IPS DF 19.7 (cell line): ENCODE data around the gene CD37.
"Not testable (repeated sequence)": the region's sequence is repeated elsewhere in the genome, so short reads cannot be mapped to it uniquely, and the experiment has no call there.

Source experiments
- DNase-seq: peaks from one replicate; pipeline ENCODE4 v3.0.0-alpha.2; 2013; ENCODE audit warnings: low read depth, low spot score

CD37 gene

DNA sequence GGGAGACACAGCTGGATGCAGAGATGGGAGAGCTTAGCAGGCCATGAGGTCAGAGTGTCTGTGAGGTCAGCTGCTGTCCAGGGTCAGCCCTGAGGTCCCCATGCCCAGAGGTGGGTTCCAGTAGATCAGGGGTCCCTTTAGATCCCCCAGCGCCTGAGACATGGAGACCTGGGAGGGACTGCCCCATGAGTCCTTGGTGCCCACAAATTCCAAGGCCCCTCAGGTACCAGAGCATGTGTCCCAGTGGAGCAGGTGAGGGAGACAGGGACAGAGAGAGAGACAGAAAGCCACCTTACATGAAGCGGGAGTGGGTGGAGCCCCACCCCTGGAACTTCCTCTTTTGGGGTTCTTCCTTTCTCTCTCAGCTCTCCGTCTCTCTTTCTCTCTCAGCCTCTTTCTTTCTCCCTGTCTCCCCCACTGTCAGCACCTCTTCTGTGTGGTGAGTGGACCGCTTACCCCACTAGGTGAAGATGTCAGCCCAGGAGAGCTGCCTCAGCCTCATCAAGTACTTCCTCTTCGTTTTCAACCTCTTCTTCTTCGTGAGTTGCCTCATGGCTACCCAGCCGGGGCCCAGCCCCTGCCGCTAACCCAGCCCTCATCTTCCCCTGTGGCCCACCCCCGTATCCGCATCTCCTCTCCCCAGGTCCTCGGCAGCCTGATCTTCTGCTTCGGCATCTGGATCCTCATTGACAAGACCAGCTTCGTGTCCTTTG lies at the start of gene CD37:
Gene CD37, plus strand, starts transcription at position 336 of the 713 bp plus-strand sequence. Its CDS starts 135 bp downstream, at position 471.
- DNase-seq = no peak

DNA sequence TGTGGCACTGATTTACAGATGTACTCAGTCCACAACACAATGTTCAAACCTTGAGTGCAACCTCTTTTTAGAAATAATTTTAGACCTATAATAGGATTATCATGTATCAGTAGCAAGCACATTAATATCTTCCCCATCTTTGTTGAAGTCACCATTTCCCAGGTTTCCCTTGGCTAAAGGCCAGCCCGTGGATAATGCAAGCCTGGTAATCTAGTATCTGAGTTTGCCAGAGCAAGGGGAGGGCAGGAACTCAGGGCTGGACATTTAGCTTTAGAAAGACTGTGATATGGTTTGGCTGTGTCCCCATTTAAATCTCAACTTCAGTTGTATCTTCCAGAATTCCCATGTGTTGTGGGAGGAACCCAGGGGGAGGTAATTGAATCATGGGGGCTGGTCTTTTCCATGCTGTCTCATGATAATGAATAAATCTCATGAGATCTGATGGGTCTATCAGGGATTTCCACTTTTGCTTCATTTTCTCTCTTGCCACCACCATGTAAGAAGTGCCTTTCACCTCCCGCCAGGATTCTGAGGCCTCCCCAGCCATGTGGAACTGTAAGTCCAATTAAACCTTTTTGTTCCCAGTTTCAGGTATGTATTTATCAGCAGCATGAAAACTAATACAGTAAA lies 48.0 kb upstream of the CD37 start:
- no peak for DNase-seq

GRCh38 chr19:49288205-49288604 lies 47.0 kb upstream of the CD37 start:
- DNase-seq = not testable (repeated sequence)

- DNase-seq = not testable (repeated sequence)
Observed at GRCh38 chr19:49289286-49289685, 45.9 kb upstream of the CD37 start.

DNA sequence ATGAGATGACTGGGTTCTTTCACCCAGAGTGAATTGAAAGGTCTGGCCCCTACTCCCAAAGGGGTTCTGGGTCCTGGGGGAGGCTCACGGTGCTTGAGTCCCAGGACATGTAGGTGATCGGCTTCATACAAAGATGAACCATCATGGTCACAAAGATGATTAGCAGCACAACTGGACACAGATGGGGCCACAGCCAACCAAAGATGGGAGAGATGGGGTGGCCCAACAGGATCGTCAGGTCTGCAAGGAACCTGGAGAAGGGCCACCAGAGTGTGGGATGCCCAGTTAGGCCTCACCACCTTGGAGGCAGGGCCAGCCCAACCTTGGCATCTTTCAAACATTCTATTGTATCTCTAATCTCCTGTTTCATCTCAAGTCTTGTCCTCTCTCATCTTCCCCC lies 44.7 kb upstream of the CD37 start:
- DNase-seq = no peak

DNA sequence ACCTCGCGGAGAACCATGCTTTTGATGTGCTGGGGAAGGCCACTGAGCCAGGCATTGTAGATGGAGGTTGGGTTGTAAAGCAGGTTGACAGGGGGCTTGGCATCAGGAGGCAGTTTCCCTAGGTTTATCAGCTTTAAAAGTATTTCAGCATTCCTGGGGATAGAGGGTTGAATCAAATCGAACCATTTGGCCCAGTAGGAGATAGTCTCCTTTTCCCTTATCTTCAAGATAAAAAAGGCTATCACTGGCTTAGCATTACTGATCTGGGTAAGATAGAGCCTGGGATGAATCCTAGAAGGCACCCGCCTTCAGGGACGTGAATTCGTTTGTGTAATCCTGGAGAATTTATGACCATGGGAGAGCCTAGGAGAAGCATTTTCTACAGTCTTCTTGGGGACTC lies 40.8 kb upstream of the CD37 start:
- DNase-seq = no peak

DNA sequence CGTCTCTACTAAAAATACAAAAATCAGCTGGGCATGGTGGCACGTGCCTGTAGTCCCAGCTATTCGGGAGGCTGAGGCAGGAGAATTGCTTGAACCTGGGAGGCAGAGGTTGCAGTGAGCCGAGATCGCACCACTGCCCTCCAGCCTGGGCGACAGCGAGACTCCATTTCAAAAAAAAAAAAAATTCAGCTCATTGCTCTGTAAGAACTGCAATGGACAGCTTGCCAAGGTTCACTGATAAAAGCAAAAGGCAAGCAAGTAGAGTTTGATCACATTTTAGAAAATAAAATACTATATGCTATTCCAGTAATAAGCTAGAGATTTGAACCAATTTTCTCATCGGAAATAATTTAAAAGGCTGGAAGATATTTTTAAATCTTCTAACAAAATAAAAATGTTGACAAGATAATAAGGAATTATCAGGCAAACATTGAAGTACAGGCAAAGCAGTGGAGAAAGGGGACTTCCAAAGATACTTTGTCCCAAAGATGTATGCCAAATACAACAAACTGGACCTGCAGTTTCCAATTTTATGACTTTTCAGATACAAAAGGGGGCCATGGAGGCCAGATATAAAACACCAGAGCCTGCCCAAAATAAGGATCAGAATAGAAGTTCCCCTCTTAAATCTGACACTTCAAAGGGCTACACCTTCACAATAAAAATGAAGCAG lies 39.9 kb upstream of the CD37 start:
- no peak for DNase-seq

DNA sequence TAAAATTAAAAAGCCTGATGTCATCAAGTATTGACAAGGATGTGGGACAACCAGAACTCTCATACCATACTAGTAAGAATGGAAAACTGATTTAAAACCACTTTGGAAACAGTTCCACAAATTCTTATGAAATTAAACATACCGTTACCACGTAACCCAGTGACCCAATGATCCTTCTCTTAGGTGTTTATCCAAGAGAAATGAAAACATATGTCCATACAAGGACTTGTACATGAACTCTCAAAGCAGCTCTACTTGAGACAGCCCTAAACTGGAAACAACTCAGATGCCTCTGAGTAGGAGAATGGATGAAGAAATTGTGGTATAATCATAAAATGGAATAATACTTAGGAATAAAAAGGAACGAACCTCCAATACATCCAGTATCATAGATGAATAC lies 37.8 kb upstream of the CD37 start:
- DNase-seq = no peak

DNA sequence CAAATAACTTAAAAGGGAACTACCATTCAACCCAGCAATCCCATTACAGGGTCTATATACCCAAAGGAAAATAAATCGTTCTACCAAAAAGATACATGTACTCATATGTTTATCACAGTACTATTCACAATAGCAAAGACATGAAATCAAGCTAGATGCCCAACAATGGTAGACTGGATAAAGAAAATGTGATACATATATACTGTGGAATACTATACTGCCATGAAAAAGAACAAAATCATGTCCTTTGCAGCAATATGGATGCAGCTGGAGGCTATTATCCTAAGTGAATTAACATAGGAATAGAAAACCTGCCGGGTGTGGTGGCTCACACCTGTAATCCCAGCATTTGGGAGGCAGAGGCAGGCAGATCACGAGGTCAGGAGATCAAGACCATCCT lies 36.6 kb upstream of the CD37 start:
- not testable (repeated sequence) for DNase-seq

DNA sequence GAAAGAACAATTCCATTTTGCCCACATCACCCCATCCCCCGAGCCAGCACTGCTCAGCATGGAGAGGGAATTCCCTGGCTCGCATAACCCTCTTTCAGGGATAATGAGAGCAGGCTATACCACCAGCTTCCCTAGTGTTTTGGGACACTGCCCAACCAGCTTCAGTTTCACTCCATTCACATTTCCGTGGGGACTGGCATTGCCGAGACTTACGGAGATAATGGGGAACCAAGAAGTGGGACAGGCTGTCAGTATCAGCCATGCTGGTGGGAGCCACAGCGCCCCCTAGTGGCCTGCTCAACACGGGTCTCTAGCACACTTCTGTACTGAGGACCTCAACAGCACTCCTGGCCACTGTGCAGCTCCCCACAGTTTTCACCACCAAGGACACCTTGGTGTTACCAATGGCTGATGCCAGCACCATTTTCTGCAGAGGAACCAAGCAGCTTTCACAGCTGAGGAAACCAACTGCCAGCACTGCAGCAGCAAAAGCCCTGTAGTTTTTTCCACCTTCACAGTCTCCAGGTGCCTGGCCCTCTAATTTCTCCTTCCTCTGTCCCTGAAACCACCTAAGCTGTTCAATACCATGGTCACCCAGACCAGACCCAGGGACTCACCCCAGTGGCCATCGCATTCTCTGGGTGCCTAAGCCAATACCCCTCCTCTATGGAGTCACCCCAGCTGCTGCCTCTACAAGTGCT lies 33.9 kb upstream of the CD37 start:
- DNase-seq = peak; percentile 30

DNA sequence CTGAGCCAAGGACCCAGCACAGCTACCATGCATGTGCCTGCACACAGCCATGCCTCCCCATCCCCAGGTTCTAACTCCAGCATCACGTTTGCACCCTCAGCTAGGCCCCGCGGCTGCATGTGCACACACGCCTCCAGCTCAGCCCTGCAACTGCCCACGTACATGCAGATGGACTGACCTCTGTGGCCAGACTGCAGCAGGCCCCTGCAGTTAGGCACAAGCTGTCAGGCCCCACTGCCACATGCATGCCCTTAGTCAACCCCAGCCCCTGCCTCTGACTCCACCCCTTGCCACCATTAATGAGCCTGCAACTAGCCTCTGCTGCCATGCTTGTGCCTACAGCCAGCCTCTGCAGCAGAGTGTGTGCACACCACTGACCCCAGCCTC lies 33.3 kb upstream of the CD37 start:
- no peak for DNase-seq

DNA sequence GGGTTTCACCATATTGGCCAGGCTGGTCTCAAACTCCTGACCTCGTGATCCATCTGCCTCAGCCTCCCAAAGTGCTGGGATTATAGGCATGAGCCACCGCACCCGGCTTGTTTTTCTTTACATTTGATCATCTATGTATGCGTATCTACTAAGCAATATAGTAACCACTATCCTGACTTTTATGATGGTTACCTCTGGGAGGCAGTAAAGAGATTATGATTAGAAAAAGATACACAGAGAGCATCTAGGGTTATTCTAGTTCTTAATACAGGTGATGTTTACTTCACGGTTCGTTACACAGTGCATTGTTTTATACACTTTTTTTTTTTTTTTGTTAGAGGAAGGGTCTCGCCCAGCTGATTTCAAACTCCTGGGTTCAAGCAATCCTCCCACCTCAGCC lies 28.5 kb upstream of the CD37 start:
- not testable (repeated sequence) for DNase-seq

- DNase-seq = no peak
Observed at GRCh38 chr19:49309087-49309486, 26.1 kb upstream of the CD37 start.

DNA sequence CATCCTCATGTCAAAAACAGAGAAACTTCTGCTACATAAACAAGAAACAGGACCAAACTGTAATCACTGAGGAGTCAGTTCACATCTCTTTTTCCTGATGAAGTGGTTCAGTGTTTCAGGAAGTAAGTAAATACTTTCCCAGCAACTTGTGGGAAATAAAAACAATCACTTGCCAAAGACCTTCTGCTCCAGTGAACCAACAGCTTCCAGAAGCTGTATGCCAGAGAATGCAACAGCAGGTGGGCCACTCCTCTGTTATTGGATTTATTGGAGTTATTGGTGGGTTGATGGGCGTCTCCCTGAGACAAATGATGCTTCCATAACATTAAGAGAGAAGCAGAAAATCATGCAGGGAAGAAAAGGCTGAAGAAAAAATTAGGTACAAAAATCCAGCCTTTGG lies 20.1 kb upstream of the CD37 start:
- DNase-seq = no peak

DNA sequence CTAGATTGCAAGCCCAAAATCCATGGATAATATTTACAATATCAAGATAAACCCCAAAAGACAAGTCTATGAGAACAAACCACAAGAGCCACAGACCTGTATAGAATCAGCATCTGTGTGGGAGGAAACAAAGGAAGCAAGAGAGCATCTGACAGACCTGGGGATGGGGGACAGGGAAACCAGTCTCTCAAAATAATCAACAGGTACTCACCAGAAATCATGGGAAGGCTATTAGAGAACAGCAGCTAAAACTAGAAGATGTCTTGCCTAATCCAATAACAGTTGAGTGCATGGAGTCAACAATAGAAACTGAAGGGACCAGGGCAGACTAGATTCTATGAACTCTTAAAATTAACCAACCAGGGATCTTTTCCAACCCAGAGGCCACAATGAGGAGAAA lies 18.9 kb upstream of the CD37 start:
- no peak for DNase-seq

GRCh38 chr19:49318296-49318695 lies 16.9 kb upstream of the CD37 start:
- no peak for DNase-seq

- no peak for DNase-seq
Observed at GRCh38 chr19:49324801-49325576, 10.2 kb upstream of the CD37 start, which contains the start of gene SLC6A16. TSS of gene SLC6A16 (minus strand) at chr19:49325191. CDS start at chr19:49311347, 13,844 bp downstream.

- not testable (repeated sequence) for DNase-seq
Observed at GRCh38 chr19:49325756-49326155, 9.4 kb upstream of the CD37 start.

GRCh38 chr19:49326165-49326704 lies 9.0 kb upstream of the CD37 start:
- DNase-seq = no peak

DNA sequence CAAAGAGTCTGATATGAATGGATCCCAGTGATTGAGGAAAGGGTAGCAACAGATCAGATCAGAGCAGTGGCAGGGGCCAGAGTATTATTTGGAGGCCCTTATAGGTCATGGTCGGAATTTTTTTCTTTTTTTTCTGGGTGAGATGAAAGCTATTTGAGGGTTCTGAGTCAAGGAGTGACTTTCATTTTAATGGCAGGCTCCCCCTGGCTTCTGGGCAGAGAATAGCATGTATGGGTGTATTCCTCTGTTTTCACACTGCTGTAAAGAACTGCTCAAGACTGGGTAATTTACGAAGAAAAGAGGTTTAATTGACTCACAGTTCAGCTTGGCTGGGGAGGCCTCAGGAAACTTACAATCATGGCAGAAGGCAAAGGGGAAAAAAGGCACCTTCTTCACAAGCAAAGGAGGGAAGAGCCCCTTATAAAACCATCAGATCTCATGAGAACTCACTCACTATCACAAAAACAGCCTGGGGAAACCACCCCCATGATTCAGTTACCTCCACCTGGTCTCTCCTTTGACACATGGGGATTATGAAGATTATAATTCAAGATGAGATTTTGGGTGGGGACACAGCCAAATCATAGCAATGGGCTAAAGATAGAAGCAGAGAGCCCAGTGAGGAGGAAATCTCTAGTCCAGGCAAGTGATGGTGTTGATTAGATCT lies 7.2 kb upstream of the CD37 start:
- DNase-seq = no peak

GRCh38 chr19:49328741-49329140 lies 6.5 kb upstream of the CD37 start:
- no peak for DNase-seq
